Ishikawa (cell line): ENCODE results near the gene ZNHIT1.

Source experiments
- CEBPB ChIP-seq: IDR thresholded peaks from 2 replicates; pipeline ENCODE4 v1.6.1; 2012
- CREB1 ChIP-seq: IDR thresholded peaks from 2 replicates; pipeline ENCODE4 v1.6.1; 2012; ENCODE audit warnings: low read depth
- EGR1 ChIP-seq: IDR thresholded peaks from 2 replicates; pipeline ENCODE4 v1.6.1; 2012
- EP300 ChIP-seq: IDR thresholded peaks from 2 replicates; pipeline ENCODE4 v1.6.1; 2012; ENCODE audit warnings: borderline replicate concordance
- FOXM1 ChIP-seq: IDR thresholded peaks from 2 replicates; pipeline ENCODE4 v1.6.1; 2012; ENCODE audit warnings: low read depth, borderline replicate concordance
- NFIC ChIP-seq: IDR thresholded peaks from 2 replicates; pipeline ENCODE4 v1.6.1; 2012
- RAD21 ChIP-seq: IDR thresholded peaks from 2 replicates; pipeline ENCODE4 v1.6.1; 2012; ENCODE audit warnings: low read depth
- TAF1 ChIP-seq: IDR thresholded peaks from 2 replicates; pipeline ENCODE4 v1.6.1; 2012; ENCODE audit warnings: low read depth, mild to moderate bottlenecking
- TCF12 ChIP-seq: IDR thresholded peaks from 2 replicates; pipeline ENCODE4 v1.6.1; 2012; ENCODE audit warnings: low read depth
- TEAD4 ChIP-seq: IDR thresholded peaks from 2 replicates; pipeline ENCODE4 v1.6.1; 2012
- YY1 ChIP-seq: IDR thresholded peaks from 2 replicates; pipeline ENCODE4 v1.6.1; 2012; ENCODE audit warnings: low read depth
- ZBTB7A ChIP-seq: IDR thresholded peaks from 2 replicates; pipeline ENCODE4 v1.6.1; 2012; ENCODE audit warnings: low read depth
- TF ChIP-seq, protein P1 (sequence below): IDR thresholded peaks from 2 replicates; pipeline ENCODE4 v1.6.1; 2012
- TF ChIP-seq, protein P2 (sequence below): IDR thresholded peaks from 2 replicates; pipeline ENCODE4 v1.6.1; 2012
- TF ChIP-seq, protein P3 (sequence below): IDR thresholded peaks from 2 replicates; pipeline ENCODE4 v1.6.1; 2012; ENCODE audit warnings: low read depth, mild to moderate bottlenecking

ZNHIT1 gene

DNA sequence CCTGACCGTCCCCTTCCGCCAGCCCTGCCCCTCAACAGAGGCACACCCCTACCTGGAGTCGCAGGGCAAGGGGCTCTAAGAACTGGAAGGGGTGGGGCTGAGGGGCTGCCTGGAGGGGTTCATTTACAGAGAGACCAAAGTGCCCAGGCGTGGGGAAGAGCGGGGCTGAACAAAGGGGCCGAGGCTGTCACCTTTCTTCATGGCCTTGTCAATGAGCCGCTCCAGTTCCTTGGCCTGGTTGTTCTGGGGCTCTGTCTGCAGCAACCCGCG, 21.9 kb downstream of the ZNHIT1 start:
- TF ChIP-seq TAF1 = no peak
- no peak for TF ChIP-seq TCF12

DNA sequence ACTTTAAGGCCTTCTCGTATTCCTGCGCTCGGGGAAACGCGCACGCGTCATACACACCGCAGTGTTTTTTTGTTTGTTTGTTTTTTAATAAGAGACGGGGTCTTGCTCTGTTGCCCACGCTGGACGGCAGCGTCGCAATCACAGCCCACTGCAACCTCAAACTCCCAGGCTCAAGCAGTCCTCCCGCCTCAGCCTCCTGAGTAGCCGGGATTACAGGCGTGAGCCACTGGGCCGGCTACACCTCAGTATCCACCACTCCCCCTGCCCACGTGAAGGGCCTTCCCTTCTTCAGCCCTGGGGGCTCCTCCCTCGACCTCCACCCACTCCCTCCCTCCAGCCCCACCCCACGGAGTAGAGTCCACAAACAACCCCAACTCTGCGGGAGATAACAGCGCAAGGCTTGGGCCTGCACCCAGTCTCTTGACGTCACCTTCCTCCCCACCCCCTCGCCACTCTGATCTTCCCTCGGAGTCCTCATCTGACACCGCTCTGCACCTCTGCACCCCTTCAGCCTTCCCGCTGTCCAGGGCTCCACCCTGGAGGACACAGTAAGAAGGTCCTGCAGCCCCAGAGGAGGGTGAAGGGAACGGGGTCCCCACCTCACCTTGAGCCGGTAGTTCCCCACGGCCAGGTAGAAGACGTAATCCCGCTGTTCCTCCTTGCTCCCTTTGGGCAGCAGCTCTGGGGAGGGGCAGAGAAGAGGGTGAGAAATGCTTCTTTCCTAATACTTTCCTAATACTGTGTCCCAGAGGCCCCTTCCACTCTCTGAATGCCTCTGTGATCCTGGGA, 22.5 kb downstream of the ZNHIT1 start:
- TF ChIP-seq, protein P1, sequence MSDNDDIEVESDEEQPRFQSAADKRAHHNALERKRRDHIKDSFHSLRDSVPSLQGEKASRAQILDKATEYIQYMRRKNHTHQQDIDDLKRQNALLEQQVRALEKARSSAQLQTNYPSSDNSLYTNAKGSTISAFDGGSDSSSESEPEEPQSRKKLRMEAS = no peak
- TF ChIP-seq FOXM1 (no peak), YY1 (no peak), TCF12 (no peak), ZBTB7A (no peak), RAD21 (no peak), NFIC (no peak), CREB1 (no peak), EP300 (no peak), CEBPB (no peak), EGR1 (no peak), TAF1 (no peak)
- TF ChIP-seq, protein P2, sequence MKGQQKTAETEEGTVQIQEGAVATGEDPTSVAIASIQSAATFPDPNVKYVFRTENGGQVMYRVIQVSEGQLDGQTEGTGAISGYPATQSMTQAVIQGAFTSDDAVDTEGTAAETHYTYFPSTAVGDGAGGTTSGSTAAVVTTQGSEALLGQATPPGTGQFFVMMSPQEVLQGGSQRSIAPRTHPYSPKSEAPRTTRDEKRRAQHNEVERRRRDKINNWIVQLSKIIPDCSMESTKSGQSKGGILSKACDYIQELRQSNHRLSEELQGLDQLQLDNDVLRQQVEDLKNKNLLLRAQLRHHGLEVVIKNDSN = no peak
- TF ChIP-seq, protein P3, sequence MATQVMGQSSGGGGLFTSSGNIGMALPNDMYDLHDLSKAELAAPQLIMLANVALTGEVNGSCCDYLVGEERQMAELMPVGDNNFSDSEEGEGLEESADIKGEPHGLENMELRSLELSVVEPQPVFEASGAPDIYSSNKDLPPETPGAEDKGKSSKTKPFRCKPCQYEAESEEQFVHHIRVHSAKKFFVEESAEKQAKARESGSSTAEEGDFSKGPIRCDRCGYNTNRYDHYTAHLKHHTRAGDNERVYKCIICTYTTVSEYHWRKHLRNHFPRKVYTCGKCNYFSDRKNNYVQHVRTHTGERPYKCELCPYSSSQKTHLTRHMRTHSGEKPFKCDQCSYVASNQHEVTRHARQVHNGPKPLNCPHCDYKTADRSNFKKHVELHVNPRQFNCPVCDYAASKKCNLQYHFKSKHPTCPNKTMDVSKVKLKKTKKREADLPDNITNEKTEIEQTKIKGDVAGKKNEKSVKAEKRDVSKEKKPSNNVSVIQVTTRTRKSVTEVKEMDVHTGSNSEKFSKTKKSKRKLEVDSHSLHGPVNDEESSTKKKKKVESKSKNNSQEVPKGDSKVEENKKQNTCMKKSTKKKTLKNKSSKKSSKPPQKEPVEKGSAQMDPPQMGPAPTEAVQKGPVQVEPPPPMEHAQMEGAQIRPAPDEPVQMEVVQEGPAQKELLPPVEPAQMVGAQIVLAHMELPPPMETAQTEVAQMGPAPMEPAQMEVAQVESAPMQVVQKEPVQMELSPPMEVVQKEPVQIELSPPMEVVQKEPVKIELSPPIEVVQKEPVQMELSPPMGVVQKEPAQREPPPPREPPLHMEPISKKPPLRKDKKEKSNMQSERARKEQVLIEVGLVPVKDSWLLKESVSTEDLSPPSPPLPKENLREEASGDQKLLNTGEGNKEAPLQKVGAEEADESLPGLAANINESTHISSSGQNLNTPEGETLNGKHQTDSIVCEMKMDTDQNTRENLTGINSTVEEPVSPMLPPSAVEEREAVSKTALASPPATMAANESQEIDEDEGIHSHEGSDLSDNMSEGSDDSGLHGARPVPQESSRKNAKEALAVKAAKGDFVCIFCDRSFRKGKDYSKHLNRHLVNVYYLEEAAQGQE = no peak

DNA sequence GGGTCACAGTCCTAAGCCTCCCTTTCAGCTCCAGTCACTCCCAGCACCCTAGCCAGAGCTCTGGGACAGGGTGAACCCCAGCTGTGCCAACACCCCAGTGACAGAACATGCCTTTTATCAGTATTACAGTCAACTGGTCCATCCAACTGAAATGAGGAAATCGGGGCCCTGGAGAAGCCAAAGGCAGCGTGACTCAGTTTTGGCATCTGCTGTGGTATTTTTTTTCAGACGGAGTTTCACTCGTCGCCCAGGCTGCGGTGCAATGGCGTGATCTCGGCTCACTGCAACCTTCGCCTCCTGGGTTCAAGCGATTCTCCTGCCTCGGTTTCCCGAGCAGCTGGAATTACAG, 23.0 kb downstream of the ZNHIT1 start:
- TF ChIP-seq, protein P1 = no peak
- TF ChIP-seq, protein P2 = no peak
- TF ChIP-seq RAD21 (no peak), ZBTB7A (no peak), EP300 (no peak), CREB1 (no peak), FOXM1 (no peak), TCF12 (no peak), EGR1 (no peak), NFIC (no peak), TAF1 (no peak), YY1 (no peak), CEBPB (no peak), TEAD4 (no peak)
- TF ChIP-seq, protein P3 = no peak

DNA sequence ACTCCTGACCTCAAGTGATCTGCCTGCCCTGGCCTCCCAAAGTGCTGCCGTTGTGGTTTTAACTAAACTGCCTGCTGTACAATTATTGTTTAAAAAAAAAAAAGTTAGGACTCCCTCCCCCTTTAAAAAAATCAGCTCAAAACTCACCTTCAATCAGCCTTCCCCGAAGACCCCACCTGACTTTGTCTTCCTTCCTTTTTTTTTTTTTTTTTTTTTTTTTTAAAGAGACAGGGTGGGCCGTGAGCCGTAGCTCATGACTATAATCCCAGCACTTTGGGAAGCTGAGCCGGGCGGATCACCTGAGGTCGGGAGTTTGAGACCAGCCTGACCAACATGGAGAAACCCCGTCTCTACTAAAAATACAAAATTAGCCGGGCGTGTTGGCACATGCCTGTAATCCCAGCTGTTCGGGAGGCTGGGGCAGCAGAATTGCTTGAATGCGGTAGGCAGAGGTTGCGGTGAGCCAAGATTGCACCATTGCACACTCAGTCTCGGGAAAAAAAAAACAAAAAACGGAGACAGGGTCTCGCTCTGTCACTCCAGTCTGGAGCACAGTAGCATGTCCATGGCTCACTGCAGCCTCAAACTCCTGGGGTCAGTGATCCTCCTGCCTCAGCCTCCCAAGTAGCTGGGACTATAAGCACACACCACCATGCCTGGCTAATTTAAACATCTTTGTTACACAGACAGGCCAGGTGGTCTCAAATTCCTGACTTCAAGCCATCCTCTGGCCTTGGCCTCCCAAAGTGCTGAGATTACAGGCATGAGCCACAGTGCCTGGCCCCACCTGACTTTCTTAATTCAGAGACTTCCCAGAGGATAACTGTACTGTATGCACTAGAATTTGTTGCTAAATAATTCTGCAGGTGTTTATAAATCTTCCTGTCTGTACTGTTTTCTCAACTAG, 23.7 kb downstream of the ZNHIT1 start:
- TF ChIP-seq TCF12 = no peak
- no peak for TF ChIP-seq CREB1
- no peak for TF ChIP-seq ZBTB7A
- TF ChIP-seq TAF1 = no peak
- TF ChIP-seq CEBPB = no peak
- TF ChIP-seq EGR1 = no peak
- no peak for TF ChIP-seq RAD21

DNA sequence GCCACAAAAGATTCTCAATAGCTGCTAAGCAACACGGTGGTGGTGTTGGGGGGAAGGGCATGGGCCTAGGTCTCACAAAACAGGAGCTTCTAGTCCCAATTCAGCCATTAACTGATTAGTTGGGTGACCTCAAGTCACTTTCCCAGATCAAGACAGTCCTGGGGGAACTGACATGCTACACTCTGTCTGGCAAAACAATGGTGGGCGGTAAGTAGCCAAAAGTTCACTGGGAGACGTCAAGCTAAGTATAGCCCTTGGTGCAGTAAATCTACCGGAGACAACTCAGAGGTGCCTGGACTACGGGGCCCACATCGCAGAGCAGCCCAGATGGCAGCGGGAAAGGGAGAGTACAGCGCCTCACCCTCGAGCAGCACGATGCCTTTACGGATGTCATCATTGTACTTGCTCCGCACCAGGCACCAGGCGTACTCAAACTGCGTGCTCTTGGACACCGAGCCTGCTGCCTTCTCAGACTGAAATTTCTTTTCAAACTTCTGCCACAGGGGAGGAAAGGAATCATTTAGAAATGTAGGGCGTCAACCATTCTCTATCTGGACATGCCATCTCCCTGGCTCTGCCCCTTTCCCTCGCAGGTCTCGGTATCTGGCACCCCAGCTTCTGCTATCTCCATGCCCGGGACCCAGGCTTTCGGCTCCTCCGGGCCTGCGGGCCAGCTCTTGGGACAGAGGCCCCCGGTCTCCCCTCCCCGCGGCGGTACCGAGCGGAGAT, 25.8 kb downstream of the ZNHIT1 start:
- TF ChIP-seq CEBPB (no peak), EP300 (no peak), RAD21 (no peak), FOXM1 (no peak), TCF12 (no peak), ZBTB7A (peak; percentile 68; the same call in 1 of the 2 replicates)
- TF ChIP-seq, protein P1 = no peak
- TF ChIP-seq, protein P2 = no peak
